Measurements from ENCODE around the gene MEI1. TPM values are rescaled to one million over a fixed set of nuclear protein-coding genes. Genes with fewer than 3 reads are reported as not detected.

MEI1 gene
- total and polyA plus RNA-seq, 2 of the 4 experiments (the other 2 are of a cell fraction) = 0.90 to 2.6 TPM

GRCh38 chr22:41775976-41776375, 76.7 kb downstream of the MEI1 start:
- dilution Hi-C loops (cut with HindIII; ENCODE audit: low sequenced_read_pairs, unreplicated experiment) (no loop called here), in situ Hi-C loops (cut with MboI; ENCODE audit: low sequenced_read_pairs) (no loop called here), intact Hi-C loops (cut with micrococcal nuclease) (no loop called here)
- TF ChIP-seq MAFK (IDR thresholded peaks at IDR 0.05; ENCODE audit: low read depth, low read length) = no peak
- TF ChIP-seq MAZ (IDR thresholded peaks at IDR 0.05; ENCODE audit: borderline replicate concordance, low read depth, low read length) = no peak
- TF ChIP-seq USF2 (IDR thresholded peaks at IDR 0.05; ENCODE audit: low read depth, low read length) = no peak
- no peak for TF ChIP-seq NFE2L2 (IDR thresholded peaks at IDR 0.05; ENCODE audit: low read depth, low read length)
- TF ChIP-seq CTCF (conservative IDR thresholded peaks at IDR 0.05; ENCODE audit: low read depth, low read length) = no peak
- TF ChIP-seq POLR2A (IDR thresholded peaks at IDR 0.05; ENCODE audit: low read depth, low read length) = no peak
- no peak for TF ChIP-seq CHD1 (IDR thresholded peaks at IDR 0.05; ENCODE audit: low read depth, low read length)
- no peak overlapping the region for H3K27ac ChIP-seq (ENCODE audit: insufficient read depth, low read length)
- no peak overlapping the region for H2AK5ac ChIP-seq (ENCODE audit: low read depth, low read length)
- no peaks in the 10 kb centered on the region for H3K36me3 ChIP-seq (ENCODE audit: control insufficient read depth, insufficient read depth, low read length)
- H4K91ac ChIP-seq (ENCODE audit: insufficient read depth, low read depth, low read length) = no peak overlapping the region
- H3K18ac ChIP-seq (ENCODE audit: low read depth, low read length) = no peak overlapping the region
- no peak overlapping the region for H2BK15ac ChIP-seq (ENCODE audit: low read depth, low read length)
- no peak overlapping the region for H3K14ac ChIP-seq (replicated peaks; ENCODE audit: low read depth, low read length)
- H4K8ac ChIP-seq (ENCODE audit: low read depth in 2 of 2, low read length in 2 of 2) = no peak overlapping the region
- DNase-seq (no peak), ATAC-seq (ENCODE audit: low read depth) (no peak)
- 29% methylated on average over 1 of the region's 4 CpGs; no CpG with 5 or more reads in 1 of the 2 experiments for WGBS, 2 experiments (ENCODE audit: extremely low coverage in 2 of 2, insufficient read length in 1 of 2)
- CTCF ChIA-PET = no interaction called here
- no peaks in the 10 kb centered on the region for H3K9me3 ChIP-seq (ENCODE audit: control insufficient read depth, insufficient read depth, low read length)
- no peak overlapping the region for H2AK9ac ChIP-seq (replicated peaks; ENCODE audit: low read depth, low read length, poor library complexity)
- H3K9me1 ChIP-seq (ENCODE audit: insufficient read depth, low read length) = no peaks in the 10 kb centered on the region
- H3K9ac ChIP-seq (ENCODE audit: low read depth, low read length) = no peak overlapping the region
- H2AFZ ChIP-seq (replicated peaks; ENCODE audit: low read length, poor library complexity) = no peak overlapping the region
- no peak overlapping the region for H2BK120ac ChIP-seq (ENCODE audit: low read depth, low read length)
- H3K23ac ChIP-seq (ENCODE audit: low read depth, low read length) = no peak overlapping the region
- no peak overlapping the region for H2BK5ac ChIP-seq (ENCODE audit: low read depth, low read length, poor library complexity, severe bottlenecking)
- no peak overlapping the region for H3K4me3 ChIP-seq (ENCODE audit: insufficient read depth, low read depth, low read length)
- no peak overlapping the region for H3K56ac ChIP-seq (ENCODE audit: extremely low read depth, insufficient read depth, low read length)
- POLR2A ChIA-PET (ENCODE audit: unreplicated experiment) = no interaction called here
- no peak overlapping the region for H3K4me2 ChIP-seq (ENCODE audit: low read depth, low read length)
- no TSS peak for BruUV-seq (replicated peaks)
- H3K79me1 ChIP-seq (ENCODE audit: low read depth in 1 of 2, low read length in 2 of 2) = no peaks in the 10 kb centered on the region
- H3K4me1 ChIP-seq (ENCODE audit: control insufficient read depth, insufficient read depth, low read length) = no peaks in the 10 kb centered on the region
- no peak overlapping the region for H4K5ac ChIP-seq (ENCODE audit: low read depth, low read length)
- H3K4ac ChIP-seq (ENCODE audit: low read depth, low read length) = no peak overlapping the region
- H2BK20ac ChIP-seq (ENCODE audit: low read depth, low read length) = no peak overlapping the region
- no peaks in the 10 kb centered on the region for H4K20me1 ChIP-seq (ENCODE audit: insufficient read depth, low read length)
- H3K27me3 ChIP-seq (ENCODE audit: control insufficient read depth, insufficient read depth, low read length) = peaks cover 6% of the 10 kb centered on the region
